GM23338 (cell line): ENCODE results near the gene APBA2. TPM values are rescaled to one million over a fixed set of nuclear protein-coding genes. Genes with fewer than 3 reads are reported as not detected.

Experiments used
- ATAC-seq: fragments of 200-7000 bp; cut with Tn5 transposase; 3 replicates; pipeline ENCODE4 v1.9.1; 2020
- DNase-seq: peaks from one replicate; pipeline ENCODE4 v3.0.0-alpha.2; 2015; ENCODE audit warnings: low spot score
- H2AFZ ChIP-seq: fragments of 200-600 bp; sonication (generic); 2 replicates; pipeline ENCODE4 v1.8.0; 2016; ENCODE audit warnings: antibody characterized with exemption, mild to moderate bottlenecking, moderate library complexity
- H3F3A ChIP-seq: fragments of 200-600 bp; sonication (generic); replicated peaks from 2 replicates; pipeline ENCODE4 v1.8.0; 2017; ENCODE audit warnings: antibody characterized with exemption, mixed run types, low read depth
- H3K27ac ChIP-seq: fragments of 200-600 bp; sonication (generic); 2 replicates; pipeline ENCODE4 v1.6.1; 2016; ENCODE audit warnings: low read depth
- H3K27me3 ChIP-seq: fragments of 200-600 bp; sonication (generic); 2 replicates; pipeline ENCODE4 v1.8.0; 2016; ENCODE audit warnings: mild to moderate bottlenecking, mixed run types, moderate library complexity; ENCODE audit not compliant: insufficient read depth
- H3K36me3 ChIP-seq: fragments of 200-600 bp; sonication (generic); 2 replicates; pipeline ENCODE4 v1.8.0; 2016; ENCODE audit warnings: mild to moderate bottlenecking; ENCODE audit not compliant: insufficient read depth
- H3K4me1 ChIP-seq: fragments of 200-600 bp; sonication (generic); 2 replicates; pipeline ENCODE4 v1.8.0; 2016; ENCODE audit warnings: mild to moderate bottlenecking, moderate library complexity; ENCODE audit not compliant: insufficient read depth
- H3K4me2 ChIP-seq: fragments of 200-600 bp; sonication (generic); 2 replicates; pipeline ENCODE4 v1.7.1; 2017; ENCODE audit warnings: mixed run types
- H3K4me3 ChIP-seq: fragments of 200-600 bp; sonication (generic); 2 replicates; pipeline ENCODE4 v1.6.1; 2016; ENCODE audit warnings: mixed run types
- H3K79me2 ChIP-seq: fragments of 200-600 bp; sonication (generic); replicated peaks from 2 replicates; pipeline ENCODE4 v1.8.0; 2017; ENCODE audit warnings: mild to moderate bottlenecking; ENCODE audit not compliant: insufficient read depth
- H3K9me2 ChIP-seq: fragments of 200-600 bp; sonication (generic); 2 replicates; pipeline ENCODE4 v1.8.0; 2017; ENCODE audit not compliant: insufficient read depth
- H4K20me1 ChIP-seq: fragments of 200-600 bp; sonication (generic); replicated peaks from 2 replicates; pipeline ENCODE4 v1.8.0; 2017; ENCODE audit warnings: mild to moderate bottlenecking; ENCODE audit not compliant: insufficient read depth
- H3K27ac Mint-ChIP-seq: 2 replicates; pipeline ENCODE4 v1.8.0; 2020; ENCODE audit warnings: inconsistent platforms, mild to moderate bottlenecking, moderate library complexity, mixed read lengths
- H3K27me3 Mint-ChIP-seq: 3 replicates; pipeline ENCODE4 v1.8.0; 2022; ENCODE audit warnings: low read depth, mild to moderate bottlenecking, moderate library complexity, mixed read lengths, inconsistent platforms; ENCODE audit not compliant: insufficient read depth, poor library complexity
- H3K36me3 Mint-ChIP-seq: 3 replicates; pipeline ENCODE4 v1.8.0; 2021; ENCODE audit warnings: low read depth, mild to moderate bottlenecking, inconsistent platforms, moderate library complexity, mixed read lengths
- H3K4me1 Mint-ChIP-seq: 3 replicates; pipeline ENCODE4 v1.8.0; 2020; ENCODE audit warnings: mild to moderate bottlenecking, inconsistent platforms, mixed read lengths
- H3K4me3 Mint-ChIP-seq: 3 replicates; pipeline ENCODE4 v1.8.0; 2021; ENCODE audit warnings: moderate library complexity, mild to moderate bottlenecking, inconsistent platforms, mixed read lengths
- H3K9me3 Mint-ChIP-seq: 3 replicates; pipeline ENCODE4 v1.8.0; 2020; ENCODE audit warnings: moderate library complexity, mild to moderate bottlenecking, inconsistent platforms, mixed read lengths
- CREB1 ChIP-seq: fragments of 250-450 bp; sonication (Bioruptor Pico); IDR thresholded peaks from 2 replicates; pipeline ENCODE4 v1.5.0; 2020; ENCODE audit warnings: low read depth, mild to moderate bottlenecking, moderate library complexity
- CTCF ChIP-seq, 2 experiments: fragments of 200-600 bp in 1 of 2; sonication (generic) in 1 of 2; conservative IDR thresholded peaks; 2 replicates each; pipeline versions ENCODE4 v1.5.1 to v1.6.1; 2016 to 2017; ENCODE audit warnings: antibody characterized with exemption in 2 of 2, low read depth in 2 of 2, mild to moderate bottlenecking in 2 of 2, moderate library complexity in 1 of 2
- ETS1 ChIP-seq: IDR thresholded peaks from 2 replicates; pipeline ENCODE4 v1.6.1; 2016; ENCODE audit warnings: antibody characterized with exemption
- EZH2phosphoT487 ChIP-seq: fragments of 200-600 bp; sonication (generic); IDR thresholded peaks from one replicate; pipeline ENCODE4 v1.8.1; 2018; ENCODE audit warnings: antibody characterized with exemption; ENCODE audit not compliant: unreplicated experiment
- POLR2AphosphoS5 ChIP-seq: IDR thresholded peaks from 2 replicates; pipeline ENCODE4 v1.6.1; 2016; ENCODE audit warnings: antibody characterized with exemption, low read depth
- REST ChIP-seq: IDR thresholded peaks from one replicate; pipeline ENCODE4 v1.6.1; 2018; ENCODE audit warnings: antibody characterized with exemption; ENCODE audit not compliant: unreplicated experiment
- STAT1 ChIP-seq: IDR thresholded peaks from one replicate; pipeline ENCODE4 v1.6.1; 2016; ENCODE audit warnings: antibody characterized with exemption; ENCODE audit not compliant: unreplicated experiment
- ZNF331 ChIP-seq: fragments of 250-450 bp; sonication (Bioruptor Pico); IDR thresholded peaks from 2 replicates; pipeline ENCODE4 v1.5.0; 2020; ENCODE audit warnings: low read depth, mild to moderate bottlenecking, moderate library complexity
- polyA plus RNA-seq: library from polyadenylated mRNA; unstranded; fragments of >200 nt; fragmentation: Nextera tagmentation; extraction: Ambion mirVana; gene quantifications from 2 replicates; pipeline ENCODE4 v1.2.1, GENCODE V29; 2016
- total RNA-seq: library from RNA; depleted of rRNA; stranded (reverse); fragments of >200 nt; shearing (Covaris generic); gene quantifications from 2 replicates; pipeline ENCODE4 v1.2.3, GENCODE V29; 2014

APBA2 gene
- total and polyA plus RNA-seq, 2 experiments from 2014 or later = 5.9 to 24.7 TPM

- Histone ChIP-seq H3K4me3 (peak overlapping the region; percentile 55), H3K36me3 (no peaks in the 10 kb centered on the region), H3K27me3 (no peaks in the 10 kb centered on the region), H4K20me1 (no peaks in the 10 kb centered on the region), H3K4me2 (peak overlapping the region; percentile 81), H3K4me1 (peaks cover 2% of the 10 kb centered on the region; the same call in 1 of the 2 replicates), H3K9me2 (no peaks in the 10 kb centered on the region), H2AFZ (peak overlapping the region; percentile 96), H3K27ac (0 out of 2 replicates have a peak overlapping the region, but pooled peaks have one; percentile 45), H3F3A (no peaks in the 10 kb centered on the region), H3K79me2 (no peaks in the 10 kb centered on the region)
- Mint-ChIP-seq H3K27me3 (peaks cover 12% of the 10 kb centered on the region), H3K27ac (no peak overlapping the region), H3K4me3 (peak overlapping the region; percentile 66), H3K4me1 (peaks cover 16% of the 10 kb centered on the region), H3K36me3 (no peaks in the 10 kb centered on the region; the same call in 2 of the 3 replicates), H3K9me3 (no peaks in the 10 kb centered on the region)
- peak; percentile 77 for DNase-seq
- TF ChIP-seq CTCF (conservative IDR thresholded peaks at IDR 0.05; ENCODE audit: low read depth in 2 of 2) (peak in 1 of 2 experiments; percentile 63; a peak in 2 of 4 replicates), CREB1 (no peak)
- ATAC-seq = peak; percentile 81
Measured at GRCh38 chr15:29115093-29115991, 229.6 kb downstream of the APBA2 start.

GRCh38 chr15:29116970-29117700 lies 231.4 kb downstream of the APBA2 start:
- no peak overlapping the region for H3K4me3 Mint-ChIP-seq
- no peak overlapping the region for H3K27ac Mint-ChIP-seq
- H3K4me1 Mint-ChIP-seq = peaks cover 16% of the 10 kb centered on the region
- H3K27me3 Mint-ChIP-seq = peaks cover 12% of the 10 kb centered on the region
- no peaks in the 10 kb centered on the region for H3K9me3 Mint-ChIP-seq
- no peaks in the 10 kb centered on the region for H3K9me2 ChIP-seq
- no peaks in the 10 kb centered on the region for H3F3A ChIP-seq
- ATAC-seq = no peak
- DNase-seq = no peak
- H3K36me3 ChIP-seq = no peaks in the 10 kb centered on the region
- no peak overlapping the region for H2AFZ ChIP-seq
- H3K4me3 ChIP-seq = no peak overlapping the region
- H3K79me2 ChIP-seq = no peaks in the 10 kb centered on the region
- H3K4me1 ChIP-seq = peaks cover 2% of the 10 kb centered on the region; the same call in 1 of the 2 replicates
- no peaks in the 10 kb centered on the region for H3K27me3 ChIP-seq
- H3K4me2 ChIP-seq = no peak overlapping the region
- H4K20me1 ChIP-seq = no peaks in the 10 kb centered on the region
- H3K36me3 Mint-ChIP-seq = no peaks in the 10 kb centered on the region; the same call in 2 of the 3 replicates
- H3K27ac ChIP-seq = no peak overlapping the region
- TF ChIP-seq POLR2AphosphoS5 = no peak
- no peak for TF ChIP-seq EZH2phosphoT487
- no peak for TF ChIP-seq CREB1
- TF ChIP-seq ZNF331 (CRISPR knock-in tag) = no peak
- no peak for TF ChIP-seq STAT1
- TF ChIP-seq ETS1 = no peak
- TF ChIP-seq REST = no peak
